ENCODE data around the gene TBC1D16.

The TBC1D16 gene

GRCh38 chr17:80024206-80024972, 11.3 kb downstream of the TBC1D16 start:
- DNase-seq, result no peak

GRCh38 chr17:80023481-80024205, 12.0 kb downstream of the TBC1D16 start:
- DNase-seq, result no peak

GRCh38 chr17:80021600-80021999, 14.1 kb downstream of the TBC1D16 start:
- no peak for DNase-seq

- no peak for DNase-seq
These were observed 16.6 kb downstream of the TBC1D16 start for GRCh38 chr17:80018917-80019651.

- DNase-seq, result no peak
These were observed 18.3 kb downstream of the TBC1D16 start for GRCh38 chr17:80017226-80018010.

GRCh38 chr17:80012765-80013741, 22.6 kb downstream of the TBC1D16 start:
- no peak for DNase-seq

GRCh38 chr17:80011989-80012555, 23.6 kb downstream of the TBC1D16 start:
- no peak for DNase-seq

- no peak for DNase-seq
These were observed 25.3 kb downstream of the TBC1D16 start for GRCh38 chr17:80010283-80010858.

GRCh38 chr17:80009391-80010282, 26.0 kb downstream of the TBC1D16 start:
- DNase-seq, result no peak

- no peak for DNase-seq
These were observed 26.8 kb downstream of the TBC1D16 start for GRCh38 chr17:80008848-80009247.

- no peak for DNase-seq
These were observed 27.3 kb downstream of the TBC1D16 start for GRCh38 chr17:80008383-80008840.

GRCh38 chr17:80007939-80008338, 27.7 kb downstream of the TBC1D16 start:
- DNase-seq, result no peak

- DNase-seq, result no peak
These were observed 28.6 kb downstream of the TBC1D16 start for GRCh38 chr17:80006811-80007752.

- DNase-seq, result no peak
These were observed 29.3 kb downstream of the TBC1D16 start for GRCh38 chr17:80006339-80006720.

GRCh38 chr17:80005360-80006338, 30.0 kb downstream of the TBC1D16 start:
- DNase-seq, result no peak

GRCh38 chr17:80003969-80004368, 31.7 kb downstream of the TBC1D16 start:
- DNase-seq, result no peak
